ENCODE data around the gene CDC34. TPM values are rescaled to one million over a fixed set of nuclear protein-coding genes. Genes with fewer than 3 reads are reported as not detected.
A peak's percentile ranks its signal among the peaks of the same experiment; 100 is the strongest.

Gene CDC34
- 10 to 100 TPM; 29.6 to 83.8 TPM for total RNA-seq
- 10 to 100 TPM; 19.2 to 53.9 TPM for polyA plus RNA-seq

DNA sequence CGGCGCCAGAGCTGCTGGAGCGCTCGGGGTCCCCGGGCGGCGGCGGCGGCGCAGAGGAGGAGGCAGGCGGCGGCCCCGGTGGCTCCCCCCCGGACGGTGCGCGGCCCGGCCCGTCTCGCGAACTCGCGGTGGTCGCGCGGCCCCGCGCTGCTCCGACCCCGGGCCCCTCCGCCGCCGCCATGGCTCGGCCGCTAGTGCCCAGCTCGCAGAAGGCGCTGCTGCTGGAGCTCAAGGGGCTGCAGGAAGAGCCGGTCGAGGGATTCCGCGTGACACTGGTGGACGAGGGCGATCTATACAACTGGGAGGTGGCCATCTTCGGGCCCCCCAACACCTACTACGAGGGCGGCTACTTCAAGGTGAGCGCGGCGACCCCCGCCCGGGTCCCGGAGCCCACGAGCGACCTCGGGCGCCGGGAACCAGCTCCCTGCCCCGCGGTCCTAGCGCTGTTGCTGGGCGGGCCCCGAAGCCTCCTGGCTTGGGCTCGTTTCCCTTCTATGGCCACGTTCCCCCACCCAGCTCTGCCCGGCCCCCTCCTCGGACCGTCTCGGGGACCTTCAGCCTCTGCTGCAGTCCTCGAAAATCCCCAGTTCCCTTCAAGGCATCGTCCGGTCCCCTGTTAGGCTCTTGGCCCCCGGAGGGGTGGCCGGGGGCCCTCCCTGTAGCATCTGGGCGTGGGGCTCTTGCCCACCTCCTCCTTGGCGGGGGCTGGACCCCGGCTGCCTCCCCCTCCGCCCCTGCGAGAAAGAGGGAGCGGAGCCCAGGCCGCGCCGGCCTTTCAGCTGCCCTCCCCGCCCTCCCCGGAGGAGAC, at the start of gene CDC34:
Gene CDC34 (plus strand): TSS at position 8 of the 808 bp plus-strand sequence. CDS start 172 bp downstream, at position 180.
- peak within 1 kb of the TSS; percentile 85 to 86 for H3K9ac ChIP-seq (ENCODE audit: low read depth in 1 of 2, low read length in 2 of 2)
- peaks cover 15 to 37% (median 22%) of the 10 kb centered on the region in 4 donors for H3K4me1 ChIP-seq (ENCODE audit: control insufficient read depth in 4 of 4, insufficient read depth in 4 of 4, low read length in 3 of 4)
- no peaks in the 10 kb centered on the region for H3K27me3 ChIP-seq (ENCODE audit: control insufficient read depth in 4 of 4, insufficient read depth in 4 of 4, low read length in 3 of 4)
- H3K36me3 ChIP-seq (ENCODE audit: control insufficient read depth in 4 of 4, insufficient read depth in 3 of 4, low read depth in 1 of 4, low read length in 3 of 4), result peaks cover 0 to 9% (median 5%) of the 10 kb centered on the region in 4 donors
- H3K9me3 ChIP-seq (ENCODE audit: control insufficient read depth in 4 of 4, low read length in 3 of 4), result no peaks in the 10 kb centered on the region
- under 1% methylated on average over 84 of the region's 84 CpGs for WGBS
- H3K27ac ChIP-seq (ENCODE audit: low read depth in 1 of 2, low read length in 2 of 2), result peak within 1 kb of the TSS; percentile 94 to 95
- H3K4me3 ChIP-seq (ENCODE audit: low read depth in 1 of 3, low read length in 3 of 3), result peak within 1 kb of the TSS; percentile 81 to 83 (median 83)
- no peak for DNase-seq (ENCODE audit: low spot score)
- TF ChIP-seq, protein P1, sequence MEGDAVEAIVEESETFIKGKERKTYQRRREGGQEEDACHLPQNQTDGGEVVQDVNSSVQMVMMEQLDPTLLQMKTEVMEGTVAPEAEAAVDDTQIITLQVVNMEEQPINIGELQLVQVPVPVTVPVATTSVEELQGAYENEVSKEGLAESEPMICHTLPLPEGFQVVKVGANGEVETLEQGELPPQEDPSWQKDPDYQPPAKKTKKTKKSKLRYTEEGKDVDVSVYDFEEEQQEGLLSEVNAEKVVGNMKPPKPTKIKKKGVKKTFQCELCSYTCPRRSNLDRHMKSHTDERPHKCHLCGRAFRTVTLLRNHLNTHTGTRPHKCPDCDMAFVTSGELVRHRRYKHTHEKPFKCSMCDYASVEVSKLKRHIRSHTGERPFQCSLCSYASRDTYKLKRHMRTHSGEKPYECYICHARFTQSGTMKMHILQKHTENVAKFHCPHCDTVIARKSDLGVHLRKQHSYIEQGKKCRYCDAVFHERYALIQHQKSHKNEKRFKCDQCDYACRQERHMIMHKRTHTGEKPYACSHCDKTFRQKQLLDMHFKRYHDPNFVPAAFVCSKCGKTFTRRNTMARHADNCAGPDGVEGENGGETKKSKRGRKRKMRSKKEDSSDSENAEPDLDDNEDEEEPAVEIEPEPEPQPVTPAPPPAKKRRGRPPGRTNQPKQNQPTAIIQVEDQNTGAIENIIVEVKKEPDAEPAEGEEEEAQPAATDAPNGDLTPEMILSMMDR (IDR thresholded peaks at IDR 0.05; ENCODE audit: low read depth, low read length, missing input control), result no peak
- TF ChIP-seq HNF4A (conservative IDR thresholded peaks at IDR 0.05), result no peak
- TF ChIP-seq TAF1 (conservative IDR thresholded peaks at IDR 0.05), result no peak
- TF ChIP-seq, protein P2, sequence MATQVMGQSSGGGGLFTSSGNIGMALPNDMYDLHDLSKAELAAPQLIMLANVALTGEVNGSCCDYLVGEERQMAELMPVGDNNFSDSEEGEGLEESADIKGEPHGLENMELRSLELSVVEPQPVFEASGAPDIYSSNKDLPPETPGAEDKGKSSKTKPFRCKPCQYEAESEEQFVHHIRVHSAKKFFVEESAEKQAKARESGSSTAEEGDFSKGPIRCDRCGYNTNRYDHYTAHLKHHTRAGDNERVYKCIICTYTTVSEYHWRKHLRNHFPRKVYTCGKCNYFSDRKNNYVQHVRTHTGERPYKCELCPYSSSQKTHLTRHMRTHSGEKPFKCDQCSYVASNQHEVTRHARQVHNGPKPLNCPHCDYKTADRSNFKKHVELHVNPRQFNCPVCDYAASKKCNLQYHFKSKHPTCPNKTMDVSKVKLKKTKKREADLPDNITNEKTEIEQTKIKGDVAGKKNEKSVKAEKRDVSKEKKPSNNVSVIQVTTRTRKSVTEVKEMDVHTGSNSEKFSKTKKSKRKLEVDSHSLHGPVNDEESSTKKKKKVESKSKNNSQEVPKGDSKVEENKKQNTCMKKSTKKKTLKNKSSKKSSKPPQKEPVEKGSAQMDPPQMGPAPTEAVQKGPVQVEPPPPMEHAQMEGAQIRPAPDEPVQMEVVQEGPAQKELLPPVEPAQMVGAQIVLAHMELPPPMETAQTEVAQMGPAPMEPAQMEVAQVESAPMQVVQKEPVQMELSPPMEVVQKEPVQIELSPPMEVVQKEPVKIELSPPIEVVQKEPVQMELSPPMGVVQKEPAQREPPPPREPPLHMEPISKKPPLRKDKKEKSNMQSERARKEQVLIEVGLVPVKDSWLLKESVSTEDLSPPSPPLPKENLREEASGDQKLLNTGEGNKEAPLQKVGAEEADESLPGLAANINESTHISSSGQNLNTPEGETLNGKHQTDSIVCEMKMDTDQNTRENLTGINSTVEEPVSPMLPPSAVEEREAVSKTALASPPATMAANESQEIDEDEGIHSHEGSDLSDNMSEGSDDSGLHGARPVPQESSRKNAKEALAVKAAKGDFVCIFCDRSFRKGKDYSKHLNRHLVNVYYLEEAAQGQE (IDR thresholded peaks at IDR 0.05), result no peak
- TF ChIP-seq FOXA2 (IDR thresholded peaks at IDR 0.05), result no peak
- no peak for TF ChIP-seq FOXA1 (IDR thresholded peaks at IDR 0.05)
- no peak for TF ChIP-seq SP1 (IDR thresholded peaks at IDR 0.05)
- TF ChIP-seq MAX (IDR thresholded peaks at IDR 0.05), result no peak
- TF ChIP-seq YY1 (IDR thresholded peaks at IDR 0.05), result no peak
- TF ChIP-seq EGR1 (IDR thresholded peaks at IDR 0.05; ENCODE audit: low read depth in 2 of 2), result no peak
- TF ChIP-seq ZBTB33 (IDR thresholded peaks at IDR 0.05), result no peak
- TF ChIP-seq RXRA (IDR thresholded peaks at IDR 0.05), result no peak
- TF ChIP-seq ATF3 (IDR thresholded peaks at IDR 0.05), result no peak
- TF ChIP-seq NR2F2 (IDR thresholded peaks at IDR 0.05), result no peak
- no peak for TF ChIP-seq JUND (IDR thresholded peaks at IDR 0.05)

All from liver (tissue), 9 donors.